Suprapubic skin (tissue), 4 donors: Measurements from ENCODE around the gene RGS7. TPM values are rescaled to one million over a fixed set of nuclear protein-coding genes. Genes with fewer than 3 reads are reported as not detected.
"Not testable (repeated sequence)": the region's sequence is repeated elsewhere in the genome, so short reads cannot be mapped to it uniquely, and the experiment has no call there.

Experiments
- DNase-seq, 2 donors: peaks; one replicate each; pipeline ENCODE4 v3.0.0-alpha.2; 2019; ENCODE audit warnings: low spot score in 2 of 2
- H3K27ac ChIP-seq: fragments of 200-600 bp; sonication (generic); one replicate; pipeline ENCODE4 v1.5.1; 2019
- H3K27me3 ChIP-seq: fragments of 200-600 bp; sonication (generic); one replicate; pipeline ENCODE4 v1.5.1; 2019
- H3K36me3 ChIP-seq: fragments of 200-600 bp; sonication (generic); one replicate; pipeline ENCODE4 v1.5.1; 2019
- H3K4me1 ChIP-seq: fragments of 200-600 bp; sonication (generic); one replicate; pipeline ENCODE4 v1.5.1; 2019
- H3K4me3 ChIP-seq: fragments of 200-600 bp; sonication (generic); one replicate; pipeline ENCODE4 v1.5.1; 2019; ENCODE audit warnings: mild to moderate bottlenecking
- H3K9me3 ChIP-seq: fragments of 200-600 bp; sonication (generic); one replicate; pipeline ENCODE4 v1.5.1; 2019
- CTCF ChIP-seq, 2 donors: fragments of 200-600 bp in 1 of 2; fragments of 450-650 bp in 1 of 2; sonication (generic) in 1 of 2; IDR thresholded peaks; one replicate each; pipeline ENCODE4 v1.5.1; 2016 to 2019; ENCODE audit warnings: antibody characterized with exemption in 2 of 2, mild to moderate bottlenecking in 1 of 2, moderate library complexity in 1 of 2
- EP300 ChIP-seq: sonication (generic); formaldehyde crosslinking; IDR thresholded peaks from one replicate; pipeline ENCODE4 v1.6.1; 2017; ENCODE audit warnings: antibody characterized with exemption
- POLR2A ChIP-seq, 2 donors: fragments of 450-650 bp; IDR thresholded peaks; one replicate each; pipeline ENCODE4 v1.6.1; 2017; ENCODE audit warnings: antibody characterized with exemption in 2 of 2, mild to moderate bottlenecking in 2 of 2, moderate library complexity in 2 of 2
- POLR2AphosphoS5 ChIP-seq, 3 donors: sonication (generic); formaldehyde crosslinking; IDR thresholded peaks; one replicate each; pipeline ENCODE4 v1.6.1; 2017; ENCODE audit warnings: antibody characterized with exemption in 3 of 3
- WGBS: methylation state at CpG from one replicate; pipeline ENCODE4 v1.1.5; 2018; 5-methylcytosine and 5-hydroxymethylcytosine counted together
- total RNA-seq, 4 donors: library from RNA; depleted of rRNA; stranded (reverse); fragments of >200 nt; gene quantifications; one replicate each; pipeline ENCODE4 v1.1.0, GENCODE V29; 2016

RGS7 gene
- total RNA-seq, 4 donors from 2014 or later = not detected

- no peak overlapping the region for H3K27ac ChIP-seq
- H3K4me1 ChIP-seq = no peaks in the 10 kb centered on the region
- no peak for TF ChIP-seq CTCF (IDR thresholded peaks at IDR 0.05)
- TF ChIP-seq POLR2AphosphoS5 (IDR thresholded peaks at IDR 0.05) = no peak
- TF ChIP-seq EP300 = no peak
- no peak for TF ChIP-seq POLR2A (IDR thresholded peaks at IDR 0.05)
- DNase-seq = no peak
- H3K36me3 ChIP-seq = no peaks in the 10 kb centered on the region
- H3K27me3 ChIP-seq = no peaks in the 10 kb centered on the region
- no peak overlapping the region for H3K4me3 ChIP-seq
- WGBS = 53% methylated on average over 5 of the region's 5 CpGs
- no peaks in the 10 kb centered on the region for H3K9me3 ChIP-seq
These were observed 591.2 kb downstream of the RGS7 start for GRCh38 chr1:240765732-240766363.

DNA sequence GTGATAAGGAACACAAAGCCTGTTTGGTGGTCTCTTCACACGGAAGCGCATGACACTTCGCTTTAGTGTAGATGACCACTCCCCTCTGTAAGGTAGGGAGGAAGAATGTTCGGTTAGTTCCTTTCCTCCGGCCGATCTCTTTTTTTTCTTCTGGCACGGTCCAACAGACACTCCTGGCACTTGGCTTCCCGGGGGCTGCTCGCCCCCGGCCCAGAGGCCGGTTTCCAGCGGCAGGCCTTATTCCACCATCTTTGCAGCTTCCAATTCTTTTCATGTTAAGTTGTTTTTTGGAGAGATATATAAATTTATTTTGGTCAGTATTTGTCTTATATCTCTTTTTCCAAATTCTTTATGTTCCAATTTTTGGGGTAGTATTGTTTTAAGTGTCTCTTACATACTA lies 593.2 kb downstream of the RGS7 start:
- DNase-seq = no peak
- TF ChIP-seq POLR2A (IDR thresholded peaks at IDR 0.05) = no peak
- TF ChIP-seq POLR2AphosphoS5 (IDR thresholded peaks at IDR 0.05) = no peak
- TF ChIP-seq EP300 = no peak
- TF ChIP-seq CTCF (IDR thresholded peaks at IDR 0.05) = no peak
- Histone ChIP-seq H3K27me3 (no peaks in the 10 kb centered on the region), H3K4me1 (no peaks in the 10 kb centered on the region), H3K27ac (no peak overlapping the region), H3K36me3 (no peaks in the 10 kb centered on the region), H3K9me3 (no peaks in the 10 kb centered on the region), H3K4me3 (no peak overlapping the region)
- 88% methylated on average over 12 of the region's 12 CpGs for WGBS

- not testable (repeated sequence) for H3K9me3 ChIP-seq, H3K27me3 ChIP-seq, H3K4me1 ChIP-seq, H3K36me3 ChIP-seq, H3K27ac ChIP-seq, DNase-seq, H3K4me3 ChIP-seq
- 94% methylated on average over 3 of the region's 7 CpGs for WGBS
These were observed 593.9 kb downstream of the RGS7 start for GRCh38 chr1:240763095-240763494.

DNA sequence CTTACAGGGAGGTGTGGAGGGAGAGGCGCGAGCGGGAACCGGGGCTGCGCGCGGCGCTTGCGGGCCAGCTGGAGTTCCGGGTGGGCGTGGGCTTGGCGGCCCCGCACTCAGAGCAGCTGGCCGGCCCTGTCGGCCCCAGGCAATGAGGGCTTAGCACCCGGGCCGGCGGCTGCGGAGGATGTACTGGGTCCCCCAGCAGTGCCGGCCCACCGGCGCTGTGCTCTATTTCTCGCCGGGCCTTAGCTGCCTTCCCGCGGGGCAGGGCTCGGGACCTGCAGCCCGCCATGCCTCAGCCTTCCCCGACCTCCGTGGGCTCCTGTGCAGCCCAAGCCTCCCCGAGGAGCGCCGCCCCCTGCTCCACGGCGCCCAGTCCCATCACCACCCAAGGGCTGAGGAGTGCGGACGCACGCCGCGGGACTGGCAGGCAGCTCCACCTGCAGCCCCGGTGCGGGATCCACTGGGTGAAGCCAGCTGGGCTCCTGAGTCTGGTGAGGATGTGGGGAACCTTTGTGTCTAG lies 594.5 kb downstream of the RGS7 start:
- WGBS = 90% methylated on average over 13 of the region's 42 CpGs
- H3K4me1 ChIP-seq, H3K9me3 ChIP-seq, H3K36me3 ChIP-seq, H3K27ac ChIP-seq, H3K4me3 ChIP-seq, DNase-seq, H3K27me3 ChIP-seq: not testable (repeated sequence)

- H3K36me3 ChIP-seq, H3K27ac ChIP-seq, H3K9me3 ChIP-seq, DNase-seq, H3K4me1 ChIP-seq, H3K27me3 ChIP-seq, H3K4me3 ChIP-seq: not testable (repeated sequence)
- WGBS = 72% methylated on average over 6 of the region's 6 CpGs
These were observed 598.2 kb downstream of the RGS7 start for GRCh38 chr1:240758777-240759176.

- Histone ChIP-seq H3K27ac (no peak overlapping the region), H3K4me3 (no peak overlapping the region), H3K36me3 (no peaks in the 10 kb centered on the region), H3K27me3 (no peaks in the 10 kb centered on the region), H3K4me1 (no peaks in the 10 kb centered on the region), H3K9me3 (no peaks in the 10 kb centered on the region)
- WGBS = 47% methylated on average over 1 of the region's 1 CpG
- TF ChIP-seq POLR2A (IDR thresholded peaks at IDR 0.05) (no peak), CTCF (IDR thresholded peaks at IDR 0.05) (no peak), EP300 (no peak), POLR2AphosphoS5 (IDR thresholded peaks at IDR 0.05) (no peak)
- DNase-seq = no peak
These were observed 598.7 kb downstream of the RGS7 start for GRCh38 chr1:240758296-240758695.

GRCh38 chr1:240747907-240748306 lies 609.1 kb downstream of the RGS7 start:
- Histone ChIP-seq H3K36me3 (no peaks in the 10 kb centered on the region), H3K4me3 (no peak overlapping the region), H3K4me1 (no peaks in the 10 kb centered on the region), H3K27me3 (no peaks in the 10 kb centered on the region), H3K9me3 (no peaks in the 10 kb centered on the region), H3K27ac (no peak overlapping the region)
- TF ChIP-seq EP300 = no peak
- TF ChIP-seq CTCF (IDR thresholded peaks at IDR 0.05) = no peak
- TF ChIP-seq POLR2A (IDR thresholded peaks at IDR 0.05) = no peak
- TF ChIP-seq POLR2AphosphoS5 (IDR thresholded peaks at IDR 0.05) = no peak
- no peak for DNase-seq
